Stimulated activated naive CD8-positive, alpha-beta T cell treated with anti-CD3 and anti-CD28 coated beads, Interleukin-15, amount 100 ng/mL, for 72 hours (primary cell): ENCODE results near the gene GOLGA3.

Source experiments
- ATAC-seq: fragments of 150-1000 bp; cut with Tn5 transposase; 2 replicates; pipeline ENCODE4 v1.10.0; 2021; ENCODE audit warnings: mild to moderate bottlenecking, moderate library complexity
- DNase-seq, 2 donors: peaks; one replicate each; pipeline ENCODE4 v3.0.0; 2021 to 2022
- H3K27ac Mint-ChIP-seq, 2 donors: one replicate each; pipeline ENCODE4 v1.8.0; 2022; ENCODE audit warnings: mild to moderate bottlenecking in 2 of 2, mixed read lengths in 2 of 2, moderate library complexity in 2 of 2
- H3K27me3 Mint-ChIP-seq: one replicate; pipeline ENCODE4 v1.8.0; 2022; ENCODE audit warnings: mixed read lengths
- H3K4me1 Mint-ChIP-seq: one replicate; pipeline ENCODE4 v1.8.0; 2022; ENCODE audit warnings: mild to moderate bottlenecking, mixed read lengths
- H3K4me3 Mint-ChIP-seq, 2 donors: one replicate each; pipeline ENCODE4 v1.8.0; 2022; ENCODE audit warnings: mild to moderate bottlenecking in 2 of 2, mixed read lengths in 2 of 2, moderate library complexity in 1 of 2
- H3K9me3 Mint-ChIP-seq, 2 donors: one replicate each; pipeline ENCODE4 v1.8.0; 2022; ENCODE audit warnings: mixed read lengths in 2 of 2

Gene GOLGA3

DNA sequence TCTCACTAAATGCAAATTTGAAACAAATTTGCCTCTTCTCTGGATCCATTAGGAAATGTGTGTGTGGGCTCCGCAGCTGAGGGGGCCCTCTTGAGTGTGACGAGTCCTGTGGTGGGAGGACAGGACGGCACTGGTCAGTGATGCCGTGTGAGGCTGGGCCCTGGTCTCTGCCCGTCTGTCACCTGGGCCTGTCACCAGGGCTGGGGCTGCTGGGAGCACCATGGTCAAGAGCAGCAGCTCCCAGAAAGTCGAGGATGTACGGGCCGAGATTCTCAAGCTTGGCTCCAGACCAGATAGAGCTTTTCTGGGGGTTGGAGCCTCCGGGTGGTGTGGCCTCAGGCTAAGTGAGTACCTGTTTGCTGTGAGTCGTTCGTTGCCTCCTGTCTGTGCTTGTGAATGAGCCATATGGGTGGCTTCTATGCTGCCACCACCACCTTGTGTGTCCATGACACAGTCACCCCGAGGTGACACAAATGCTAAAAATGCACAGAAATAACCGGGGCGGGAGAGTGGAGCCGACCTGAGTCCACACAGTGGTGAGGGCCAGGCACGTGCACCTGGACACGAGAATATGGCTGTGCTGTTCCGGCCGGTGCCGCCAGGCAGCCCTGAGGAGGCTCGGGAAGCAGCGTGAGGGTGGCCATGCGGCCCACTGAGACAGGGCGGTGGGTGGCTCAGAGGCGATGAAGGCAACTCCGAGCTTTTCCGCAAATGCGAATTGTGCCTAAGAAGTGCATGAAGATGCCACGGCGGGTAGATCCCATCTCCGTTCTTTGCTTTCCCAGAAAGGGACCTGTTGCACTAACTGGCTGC is 109.3 kb downstream of the GOLGA3 start:
- no peak for ATAC-seq
- H3K9me3 Mint-ChIP-seq, result no peaks in the 10 kb centered on the region
- DNase-seq, result no peak
- H3K4me1 Mint-ChIP-seq, result peaks cover 4% of the 10 kb centered on the region
- H3K27me3 Mint-ChIP-seq, result no peaks in the 10 kb centered on the region
- H3K4me3 Mint-ChIP-seq, result no peak overlapping the region
- no peak overlapping the region for H3K27ac Mint-ChIP-seq
